Cerebellar cortex (tissue), 1 donor: Measurements from ENCODE around the gene FBXO31.

Experiments used
- DNase-seq: peaks from one replicate; pipeline ENCODE4 v3.0.0-alpha.2; 2015; ENCODE audit warnings: low spot score

The FBXO31 gene

DNA sequence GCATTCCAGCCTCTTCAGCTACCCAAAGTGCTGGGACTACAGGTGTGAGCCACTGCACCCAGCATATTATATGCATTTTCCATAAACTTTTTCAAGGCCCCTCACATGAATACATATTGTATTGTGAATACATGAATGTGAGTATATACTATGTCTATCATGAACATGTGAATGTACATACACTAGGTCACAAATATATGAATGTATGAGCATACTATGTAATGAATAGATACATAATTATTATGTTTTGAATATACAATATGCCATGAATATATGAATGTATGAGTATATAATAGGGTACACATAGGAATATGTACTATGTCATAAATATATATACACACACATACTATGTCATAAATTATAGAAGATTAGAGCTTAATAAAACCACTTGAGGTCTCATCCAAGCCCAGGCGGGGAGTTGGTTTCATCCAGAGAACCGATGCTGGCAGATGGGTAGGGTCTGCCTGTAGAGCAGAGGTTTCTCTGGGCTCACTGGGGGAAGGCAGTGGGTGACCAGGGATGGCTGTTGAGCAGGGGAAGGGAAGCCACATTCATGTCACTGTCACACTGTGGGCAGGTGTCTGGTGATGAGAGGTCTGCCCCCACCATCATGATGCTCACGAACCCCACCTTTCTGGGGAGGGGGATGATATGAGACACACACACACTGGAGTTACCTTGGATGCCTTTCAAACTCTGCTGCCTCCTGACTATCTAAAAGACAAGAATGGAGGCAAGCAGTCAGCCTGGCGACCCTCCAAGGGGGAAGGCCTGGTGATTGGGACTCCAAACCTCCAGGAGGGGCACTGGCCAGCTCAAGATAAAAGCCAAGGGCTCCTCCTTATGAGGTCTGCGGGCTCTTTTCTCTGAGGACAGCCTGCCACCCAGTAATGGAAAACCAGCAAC lies 73.7 kb downstream of the FBXO31 start:
- DNase-seq, result no peak

DNA sequence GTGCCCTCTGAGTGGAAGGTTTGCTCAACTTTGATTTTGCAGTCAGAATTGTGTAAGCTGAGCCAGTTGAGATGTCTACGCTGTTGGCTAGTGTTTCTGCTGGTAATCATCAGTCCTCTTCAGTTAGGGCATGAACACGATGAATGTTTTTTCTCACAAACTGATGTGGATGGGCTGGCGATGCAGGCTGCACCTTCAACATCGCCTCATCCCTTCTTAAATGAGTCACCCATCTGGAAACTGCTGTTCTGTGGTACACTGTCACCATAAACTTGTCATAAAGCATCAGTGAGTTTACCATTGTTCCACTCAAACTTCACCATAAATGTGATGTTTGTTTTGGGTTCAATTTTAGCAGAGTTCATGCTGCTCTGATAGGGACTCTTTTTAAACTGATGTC lies 74.8 kb downstream of the FBXO31 start:
- no peak for DNase-seq

DNA sequence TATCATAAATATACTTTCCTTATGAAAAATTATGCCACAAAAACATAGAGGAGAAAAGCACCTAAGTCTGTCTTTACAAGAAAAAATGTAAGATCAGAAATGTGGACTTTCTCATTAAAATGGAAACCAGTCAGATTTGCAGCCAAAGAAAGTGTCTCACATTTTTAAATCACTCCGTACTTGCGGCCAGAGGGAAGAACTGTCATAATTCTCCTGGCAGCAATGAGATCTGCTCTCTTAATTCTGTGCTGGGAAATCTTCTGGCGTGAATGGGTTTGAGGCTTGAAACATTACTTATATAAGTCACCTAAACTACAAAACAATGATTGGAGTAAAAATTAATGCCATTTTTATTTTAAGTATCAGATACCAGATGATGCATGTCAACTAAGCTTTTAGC lies 77.1 kb downstream of the FBXO31 start:
- no peak for DNase-seq

DNA sequence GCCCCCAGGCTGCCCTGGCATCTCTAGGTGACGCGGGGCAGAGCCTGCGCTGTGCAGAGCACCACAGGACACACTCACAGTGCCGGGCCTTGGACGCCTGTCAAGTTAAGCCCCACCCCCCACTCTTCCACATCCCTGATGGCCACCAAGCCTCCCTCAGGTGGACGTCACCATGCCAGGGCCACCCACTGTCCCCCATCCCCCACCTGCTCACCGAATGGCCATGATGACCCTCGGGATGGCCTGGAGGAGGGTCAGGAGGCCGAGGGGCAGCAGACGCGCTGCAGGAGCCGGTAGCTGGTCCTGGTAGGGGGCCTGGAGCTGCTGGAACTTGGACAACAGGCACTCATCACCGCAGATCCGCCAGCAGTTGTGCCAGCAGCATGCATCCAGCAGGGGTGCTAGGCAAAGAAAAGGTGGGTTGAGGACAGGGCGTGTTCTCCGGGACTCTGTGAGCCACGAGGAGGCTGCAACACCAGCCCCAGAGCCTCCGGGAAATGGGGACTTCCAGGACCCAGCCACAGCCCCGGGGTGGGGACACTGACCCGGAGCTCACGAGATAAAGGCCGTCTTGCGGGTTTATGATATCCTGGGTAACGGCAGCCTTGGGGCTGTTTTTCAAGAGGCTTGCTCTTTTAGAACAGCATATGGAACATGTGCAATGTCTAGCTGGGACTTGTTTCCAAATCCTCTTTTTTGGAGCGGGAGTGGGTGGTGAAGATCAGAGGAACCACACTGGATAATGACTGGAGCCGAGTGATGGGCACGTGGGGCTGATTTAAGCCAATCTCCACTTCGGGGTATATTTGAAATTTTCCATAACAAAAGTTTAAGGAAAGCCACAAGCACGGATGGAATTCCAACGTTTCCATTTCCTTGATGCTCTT lies 77.8 kb downstream of the FBXO31 start:
- DNase-seq, result no peak

DNA sequence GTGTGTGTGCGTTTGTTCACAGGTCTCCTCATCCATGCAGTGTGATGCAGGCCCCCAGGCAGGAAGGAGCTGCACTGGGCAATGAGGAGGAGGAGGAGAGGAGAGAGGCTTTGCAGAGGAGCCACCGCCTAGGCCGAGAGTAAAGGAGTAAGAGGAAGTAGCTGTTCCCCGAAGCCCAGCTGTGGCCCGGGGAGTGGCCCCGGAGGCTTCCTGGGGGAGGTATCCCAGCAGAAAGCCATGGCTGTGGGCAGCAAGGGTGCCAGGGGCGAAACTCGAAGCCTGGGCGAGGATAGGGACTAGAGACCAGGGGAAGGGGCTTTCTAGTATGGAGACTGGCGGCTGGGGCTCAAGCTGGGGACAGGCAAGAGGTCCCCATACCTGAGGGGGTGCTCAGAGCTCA lies 78.6 kb downstream of the FBXO31 start:
- DNase-seq, result no peak

DNA sequence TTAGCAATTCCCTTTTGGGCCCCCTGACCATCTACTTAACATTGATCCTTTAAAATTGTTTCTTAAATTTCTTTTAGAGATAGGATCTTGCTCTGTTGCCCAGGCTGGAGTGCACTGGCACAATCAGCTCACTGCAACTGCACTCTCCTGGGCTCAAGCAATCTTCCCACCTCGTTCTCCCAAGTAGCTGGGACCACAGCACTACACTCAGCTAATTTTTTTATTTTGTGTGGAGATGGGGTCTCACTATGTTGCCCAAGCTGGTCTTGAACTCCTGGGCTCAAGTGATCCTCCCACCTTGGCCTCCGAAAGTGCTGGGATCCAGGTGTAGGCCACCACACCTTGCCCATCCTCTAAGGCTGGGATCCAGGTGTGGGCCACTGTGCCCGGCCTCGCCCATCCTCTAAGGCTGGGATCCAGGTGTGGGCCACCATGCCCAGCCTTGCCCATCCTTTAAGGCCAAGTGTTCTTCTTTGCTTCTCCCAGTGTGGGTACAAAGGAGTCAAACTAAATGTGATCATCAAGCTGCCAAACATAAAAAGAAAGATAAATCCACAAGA lies 79.5 kb downstream of the FBXO31 start:
- no peak for DNase-seq

DNA sequence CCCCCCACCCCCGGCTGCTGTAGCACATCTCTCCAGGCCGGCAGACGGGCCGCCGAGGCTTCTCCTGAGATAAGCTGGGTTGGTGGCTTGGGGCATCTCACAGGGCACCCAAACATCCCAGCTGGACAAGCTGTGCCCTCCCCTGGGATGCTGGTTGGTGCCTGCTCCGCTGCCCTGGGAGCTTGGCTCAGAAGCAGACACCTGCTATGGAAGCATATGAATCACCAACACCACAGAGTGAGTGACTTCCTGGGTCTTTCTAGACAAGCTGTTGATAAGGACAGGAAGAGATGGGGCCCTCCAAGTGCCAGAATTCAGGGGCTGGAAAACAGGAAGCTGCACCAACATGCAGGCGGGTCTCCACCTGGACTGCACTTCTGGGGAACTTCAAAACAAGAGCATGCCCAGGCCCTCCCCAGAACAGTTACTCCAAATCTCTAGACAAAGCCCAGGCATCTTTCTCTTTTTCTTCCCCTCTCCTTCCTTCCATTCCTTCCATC lies 80.1 kb downstream of the FBXO31 start:
- no peak for DNase-seq

DNA sequence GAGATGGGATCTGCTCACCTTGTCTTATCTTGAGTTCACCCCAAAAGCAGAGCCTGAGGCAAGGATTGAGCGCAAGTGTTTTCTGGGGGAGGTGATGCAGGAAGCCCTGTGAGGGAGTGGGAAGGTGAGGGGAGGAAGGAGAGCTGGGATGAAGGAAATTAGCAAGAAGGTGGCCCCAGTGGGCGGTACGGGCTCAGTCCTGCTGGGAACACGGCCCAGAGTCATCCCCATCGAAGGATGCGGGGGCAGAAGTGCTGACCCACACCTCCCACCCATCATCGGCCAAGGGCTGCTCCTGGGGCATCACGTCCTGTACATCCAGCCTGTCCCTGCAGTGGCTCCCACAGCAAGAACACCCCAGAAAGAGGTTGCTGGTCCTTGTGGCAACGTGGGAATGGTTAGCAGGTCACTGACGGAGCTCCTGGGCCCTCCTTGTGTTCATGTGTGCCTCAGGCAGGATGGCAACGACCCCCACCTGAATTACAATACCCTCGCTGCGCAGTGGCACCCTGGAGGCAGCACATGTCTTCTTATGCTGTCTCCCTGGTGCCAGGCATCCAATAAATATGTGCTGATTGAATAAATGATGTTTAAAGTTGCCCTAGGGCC lies 84.6 kb downstream of the FBXO31 start:
- no peak for DNase-seq

DNA sequence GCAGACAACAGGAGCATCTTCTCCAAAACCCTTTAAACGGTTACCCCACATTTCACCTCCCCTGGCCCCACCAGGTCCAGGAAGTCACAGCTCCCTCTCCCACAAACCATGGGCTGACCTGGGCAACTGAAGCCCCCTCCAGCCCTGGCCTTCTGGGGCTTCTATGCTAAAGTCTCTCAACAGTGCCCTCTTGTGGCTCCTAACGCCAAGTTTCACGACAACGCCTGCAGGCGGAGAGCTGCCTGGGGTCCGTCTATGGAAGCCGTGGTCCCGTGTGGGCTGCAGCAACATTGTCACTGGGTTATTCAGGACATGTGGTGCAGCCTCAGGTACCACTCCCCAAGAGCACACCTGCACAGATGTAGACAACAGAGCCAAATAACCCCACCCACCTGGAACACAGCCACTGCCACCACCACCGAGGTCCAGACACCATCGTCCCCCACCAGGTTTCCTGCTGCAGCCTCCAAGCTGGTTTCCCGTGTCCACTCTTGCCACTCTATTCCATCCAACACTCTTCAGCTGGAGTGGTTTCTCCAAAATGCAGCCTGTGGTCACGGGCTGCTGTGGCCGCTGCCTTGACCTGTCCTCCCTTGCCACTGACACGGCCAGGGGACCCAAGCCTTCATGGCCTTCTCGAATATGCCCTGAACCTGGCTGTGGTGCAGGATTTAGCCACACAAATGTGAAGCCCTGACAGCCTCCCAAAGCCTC lies 85.5 kb downstream of the FBXO31 start:
- DNase-seq, result peak; percentile 49

DNA sequence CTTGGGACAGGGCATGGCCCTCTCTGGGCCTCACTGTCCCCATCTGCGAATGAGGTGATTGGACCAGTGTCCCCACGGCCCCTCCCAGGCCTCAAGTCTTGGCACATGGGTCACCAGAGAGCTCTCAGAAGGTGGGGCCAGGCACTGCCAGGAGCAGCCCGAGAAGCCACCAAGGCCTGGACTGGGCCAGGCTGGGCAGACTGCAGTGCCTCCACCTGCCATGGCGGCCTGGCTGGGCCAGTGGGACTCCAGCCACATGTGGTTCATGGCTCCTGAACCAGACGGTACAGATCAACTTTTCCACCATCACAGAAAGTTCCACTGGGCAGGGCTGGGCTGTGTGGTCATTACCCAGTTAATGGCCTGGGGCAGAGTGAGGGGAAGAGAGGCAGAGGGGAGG lies 86.2 kb downstream of the FBXO31 start:
- no peak for DNase-seq

DNA sequence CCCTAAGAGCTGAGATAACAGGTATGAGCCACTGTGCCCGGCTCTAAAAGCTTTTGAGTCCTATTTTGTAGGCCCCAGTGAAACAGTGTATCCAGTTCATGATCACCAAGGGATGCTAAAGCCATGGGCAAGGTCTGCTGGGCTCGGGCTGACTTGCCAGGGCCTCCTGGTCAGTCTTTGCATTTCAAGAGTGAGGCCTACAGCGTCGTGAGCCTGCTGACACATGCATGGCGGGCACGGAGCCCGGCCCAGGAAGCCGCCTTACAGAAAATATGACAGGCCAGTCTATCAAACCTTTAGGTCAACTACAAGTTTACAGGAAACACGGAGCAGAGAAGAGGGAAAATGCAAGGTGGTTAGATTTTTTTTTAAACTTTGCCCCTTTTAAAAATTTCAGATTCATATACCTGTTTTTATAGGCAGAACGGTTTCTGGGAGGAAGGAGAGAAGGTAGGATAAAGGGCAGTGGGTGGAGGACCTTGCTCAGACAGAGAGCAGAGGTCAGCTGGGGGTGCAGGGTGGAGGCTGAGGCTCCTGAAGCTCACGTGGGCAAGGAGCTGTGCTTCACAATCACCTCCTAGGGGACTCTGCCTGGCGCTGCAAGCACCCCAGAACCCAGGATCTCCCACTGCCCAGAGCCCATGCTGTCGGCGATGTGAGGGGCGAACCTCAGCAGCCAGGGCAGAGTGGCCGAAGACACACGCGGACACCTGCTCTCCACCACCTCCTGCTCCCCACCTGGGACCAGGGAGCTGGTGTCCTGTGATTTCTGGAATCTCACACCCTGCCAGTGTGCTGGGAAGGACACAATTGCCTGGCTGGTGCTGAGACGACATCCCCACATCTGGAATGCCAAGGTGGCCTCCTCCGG lies 87.7 kb downstream of the FBXO31 start:
- DNase-seq, result no peak

DNA sequence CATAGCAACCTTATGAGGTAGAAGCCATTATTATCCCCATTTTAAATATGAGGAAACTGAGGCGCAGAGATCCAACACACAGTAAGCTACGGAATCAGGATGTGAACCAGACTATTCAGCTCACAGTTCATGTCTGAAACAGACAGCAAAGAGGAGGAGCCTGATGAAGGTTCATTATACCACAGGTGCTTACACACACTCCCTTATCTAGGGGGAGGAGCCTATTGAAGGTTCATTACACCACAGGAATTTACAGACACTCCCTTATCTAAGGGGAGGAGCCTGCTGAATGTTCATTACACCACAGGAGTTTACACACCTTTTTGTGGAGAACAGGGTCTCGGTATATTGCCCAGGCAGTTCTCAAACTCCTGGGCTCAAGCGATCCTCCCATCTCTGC lies 88.3 kb downstream of the FBXO31 start:
- no peak for DNase-seq

DNA sequence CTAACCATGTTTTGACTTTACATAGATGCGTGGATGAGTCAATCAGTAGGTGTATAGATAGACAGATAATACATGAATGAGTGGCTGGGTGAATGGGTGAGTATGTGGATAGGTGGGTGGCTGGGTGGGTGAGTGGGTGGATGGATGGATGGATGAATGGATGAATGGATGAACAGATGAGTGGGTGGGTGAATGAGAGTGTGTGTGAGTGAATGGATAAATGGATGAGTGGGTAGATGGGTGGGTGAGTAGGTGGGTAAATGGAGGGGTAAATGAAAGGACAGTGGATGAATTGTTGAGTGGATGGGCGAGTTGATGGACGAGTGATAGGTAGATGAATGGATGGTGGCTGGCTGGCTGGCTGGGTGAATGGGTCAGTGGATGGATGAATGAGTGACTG lies 89.6 kb downstream of the FBXO31 start:
- DNase-seq, result no peak

DNA sequence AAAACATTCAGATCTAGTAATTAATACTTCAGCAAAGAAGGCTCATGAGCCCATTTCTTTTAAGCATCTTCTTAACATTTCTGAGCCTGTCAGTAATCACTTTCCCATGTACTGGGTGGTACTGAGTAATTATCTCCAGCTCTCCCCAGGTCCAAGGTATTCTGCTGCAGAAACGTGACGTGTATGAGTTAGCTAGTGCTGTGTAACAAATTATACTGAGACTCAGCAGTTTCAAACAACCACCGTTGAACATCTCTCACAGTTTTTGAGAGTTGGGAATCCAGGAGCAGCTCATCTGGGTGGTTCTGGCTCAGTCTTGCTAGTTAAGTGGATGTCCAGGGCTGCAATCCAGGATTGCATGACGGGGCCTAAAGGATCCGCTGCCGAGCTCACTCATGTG lies 91.6 kb downstream of the FBXO31 start:
- DNase-seq, result no peak

DNA sequence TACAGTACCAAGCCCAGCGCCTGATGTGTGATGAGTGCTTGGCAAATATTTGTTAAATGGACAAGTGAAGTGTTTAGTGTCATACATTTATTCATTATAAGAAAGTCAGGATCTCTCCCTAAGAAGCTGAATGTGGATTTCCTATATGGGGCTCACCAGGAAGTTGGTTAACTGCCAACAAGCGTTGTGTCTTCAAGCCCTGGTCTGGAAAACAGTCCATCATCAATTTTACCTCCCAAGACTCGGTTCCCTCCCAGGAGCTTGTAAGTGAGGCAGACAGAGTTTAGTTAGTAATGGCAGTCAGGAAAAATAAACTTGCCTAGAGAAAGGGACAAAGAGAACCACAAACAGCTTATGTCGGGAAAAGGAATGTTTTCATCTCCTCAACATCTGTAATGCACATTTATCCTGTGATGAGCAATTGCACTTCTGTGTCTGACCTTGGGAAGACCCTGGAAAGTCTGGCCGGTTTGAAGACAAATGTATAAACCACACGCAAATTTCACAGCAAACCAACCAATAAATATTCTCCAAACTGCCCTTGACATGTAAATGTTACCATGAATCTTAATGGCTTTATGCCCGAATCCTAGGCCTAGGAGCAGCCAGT lies 94.7 kb downstream of the FBXO31 start:
- DNase-seq, result no peak

DNA sequence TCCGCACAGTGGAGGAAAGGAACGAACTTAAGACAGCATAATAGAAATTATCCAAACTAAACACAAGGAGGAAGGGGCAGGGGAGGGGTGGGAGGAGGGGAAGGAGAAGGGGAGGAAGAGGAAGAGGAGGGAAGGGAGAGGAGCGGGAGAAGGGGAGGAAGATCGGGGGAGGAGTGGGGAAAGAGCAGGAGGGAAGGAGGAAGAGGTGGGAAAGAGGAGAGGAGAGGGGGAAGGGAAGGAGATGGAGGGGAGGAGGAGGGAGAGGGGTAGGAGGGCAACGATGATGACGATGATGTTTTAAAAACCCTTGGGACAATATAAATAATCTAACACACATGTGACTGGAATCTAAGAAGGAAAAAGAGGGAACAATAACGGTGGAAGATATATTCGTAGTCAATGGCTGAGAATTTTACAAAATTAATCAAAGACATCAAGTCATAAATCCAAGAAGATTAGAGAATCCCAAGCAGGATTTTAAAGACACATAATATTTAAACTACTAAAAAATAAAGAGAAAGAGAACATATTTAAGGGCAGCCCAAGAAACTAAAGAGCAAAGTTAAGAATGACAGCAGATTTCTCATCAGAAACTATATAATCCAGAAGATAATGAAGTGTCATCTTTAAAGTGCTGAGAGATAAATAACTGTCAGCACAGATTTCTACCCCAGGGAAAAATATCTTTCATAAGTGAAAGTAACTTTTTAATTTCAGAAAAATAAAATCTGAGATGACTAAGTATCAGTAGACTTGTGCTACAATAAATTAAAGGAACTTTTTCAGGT lies 96.5 kb downstream of the FBXO31 start:
- no peak for DNase-seq

DNA sequence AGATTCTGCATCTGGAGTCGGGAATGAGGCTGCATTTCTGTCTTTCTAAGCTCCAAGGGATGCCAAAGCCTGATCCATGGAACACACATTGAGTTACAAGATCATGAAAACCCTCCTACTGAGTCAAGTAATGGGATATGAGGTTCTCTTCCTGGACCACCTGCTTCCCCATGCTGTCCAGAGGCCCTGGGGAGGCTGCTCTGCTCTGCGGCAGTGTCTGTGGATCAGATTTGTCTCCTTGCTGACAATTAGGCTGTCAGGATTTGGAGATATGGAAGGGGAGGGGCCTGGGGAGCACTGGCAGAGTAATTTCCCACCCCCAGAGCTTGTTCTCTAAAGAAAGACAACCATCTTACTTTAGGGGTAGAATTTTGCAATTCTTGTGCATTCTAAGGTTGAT lies 99.4 kb downstream of the FBXO31 start:
- no peak for DNase-seq

DNA sequence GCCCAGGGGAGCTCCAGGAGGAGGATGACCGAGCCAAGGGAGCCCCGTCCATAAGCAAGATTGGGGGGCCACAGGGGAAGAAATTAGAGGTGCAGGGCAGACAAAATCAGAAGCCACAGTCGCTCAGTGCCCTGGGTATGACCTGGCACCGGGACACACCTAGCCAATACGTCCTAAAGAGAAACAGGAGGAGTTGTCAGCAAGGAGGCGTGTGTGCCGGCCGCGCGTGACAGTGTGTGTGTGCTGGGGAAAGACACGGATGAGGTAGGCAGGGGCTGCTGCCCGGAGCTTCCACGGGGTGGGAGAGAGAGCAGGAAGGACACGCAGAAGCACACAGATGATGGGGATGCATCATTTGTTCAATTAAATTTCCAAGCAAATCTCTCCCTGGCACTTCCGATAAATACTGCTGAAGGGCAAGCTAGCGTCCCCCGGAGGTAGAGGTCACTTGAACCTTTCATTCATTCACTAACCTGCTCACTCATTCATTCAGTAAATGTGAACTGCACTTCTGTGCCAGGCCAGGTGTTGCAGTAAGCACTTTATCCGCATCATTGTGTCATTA lies 104.4 kb downstream of the FBXO31 start:
- DNase-seq, result no peak
